GM18526 (cell line): ENCODE results near the gene ZNF750.

ENCODE experiments used
- POLR2A ChIP-seq: IDR thresholded peaks from 3 replicates; pipeline ENCODE4 v1.6.1; 2011; ENCODE audit not compliant: insufficient read length; ENCODE audit errors: extremely low read depth

ZNF750 gene

GRCh38 chr17:82816358-82816757 lies 23.5 kb downstream of the ZNF750 start:
- TF ChIP-seq POLR2A, result no peak

GRCh38 chr17:82815790-82816305 lies 24.0 kb downstream of the ZNF750 start:
- TF ChIP-seq POLR2A, result no peak

GRCh38 chr17:82815354-82815753 lies 24.5 kb downstream of the ZNF750 start:
- no peak for TF ChIP-seq POLR2A

GRCh38 chr17:82814834-82815233 lies 25.0 kb downstream of the ZNF750 start:
- TF ChIP-seq POLR2A, result no peak

GRCh38 chr17:82813299-82814051 lies 26.3 kb downstream of the ZNF750 start:
- TF ChIP-seq POLR2A, result no peak

GRCh38 chr17:82812601-82813000 lies 27.2 kb downstream of the ZNF750 start:
- TF ChIP-seq POLR2A, result no peak

GRCh38 chr17:82812058-82812457 lies 27.8 kb downstream of the ZNF750 start:
- TF ChIP-seq POLR2A, result no peak

- no peak for TF ChIP-seq POLR2A
These were observed 29.0 kb downstream of the ZNF750 start for GRCh38 chr17:82810644-82811430.

GRCh38 chr17:82808921-82809905 lies 30.6 kb downstream of the ZNF750 start:
- no peak for TF ChIP-seq POLR2A

- TF ChIP-seq POLR2A, result no peak
These were observed 31.8 kb downstream of the ZNF750 start for GRCh38 chr17:82808006-82808405.

GRCh38 chr17:82807562-82807961 lies 32.3 kb downstream of the ZNF750 start:
- TF ChIP-seq POLR2A, result no peak

- no peak for TF ChIP-seq POLR2A
These were observed 32.7 kb downstream of the ZNF750 start for GRCh38 chr17:82807101-82807500.

- TF ChIP-seq POLR2A, result no peak
These were observed 33.2 kb downstream of the ZNF750 start for GRCh38 chr17:82806645-82807044.

- no peak for TF ChIP-seq POLR2A
These were observed 34.0 kb downstream of the ZNF750 start for GRCh38 chr17:82805823-82806222.

GRCh38 chr17:82805254-82805653 lies 34.6 kb downstream of the ZNF750 start:
- TF ChIP-seq POLR2A, result no peak
